Stimulated activated CD8-positive, alpha-beta memory T cell treated with anti-CD3 and anti-CD28 coated beads, Interleukin-4, amount 100 ng/mL, for 48 hours (primary cell): Measurements from ENCODE around the gene MAD2L1BP.
"Not testable (repeated sequence)": the region's sequence is repeated elsewhere in the genome, so short reads cannot be mapped to it uniquely, and the experiment has no call there.

Experiments used
- DNase-seq: peaks from one replicate; pipeline ENCODE4 v3.0.0-alpha.2; 2020

Gene MAD2L1BP

GRCh38 chr6:43627008-43627825 is 8.4 kb upstream of the MAD2L1BP start:
- no peak for DNase-seq

- DNase-seq = peak; percentile 73
Observed at GRCh38 chr6:43628393-43629103, 7.1 kb upstream of the MAD2L1BP start.

- DNase-seq = peak; percentile 97
Observed at GRCh38 chr6:43629104-43629504, 6.5 kb upstream of the MAD2L1BP start, which contains the start of gene GTPBP2. TSS of gene GTPBP2 (minus strand) at chr6:43629264. CDS start at chr6:43629162, 102 bp downstream.

GRCh38 chr6:43629505-43630300 is 5.9 kb upstream of the MAD2L1BP start:
- DNase-seq = peak; percentile 94

- no peak for DNase-seq
Observed at GRCh38 chr6:43630980-43631619, 4.5 kb upstream of the MAD2L1BP start.

GRCh38 chr6:43633002-43633401 is 2.6 kb upstream of the MAD2L1BP start:
- DNase-seq = not testable (repeated sequence)

- no peak for DNase-seq
Observed at GRCh38 chr6:43634702-43635303, 837 bp upstream of the MAD2L1BP start.

GRCh38 chr6:43636308-43636659 is 644 bp downstream of the MAD2L1BP start:
- DNase-seq = no peak

- DNase-seq = no peak
Observed at GRCh38 chr6:43639984-43640800, 4.6 kb downstream of the MAD2L1BP start.

- DNase-seq = peak; percentile 80
Observed at GRCh38 chr6:43644940-43645612, 9.4 kb downstream of the MAD2L1BP start, which contains the start of gene RSPH9. TSS of gene RSPH9 (plus strand) at chr6:43645036. CDS start at chr6:43645099, 63 bp downstream.

GRCh38 chr6:43645613-43645964 is 9.9 kb downstream of the MAD2L1BP start:
- no peak for DNase-seq

- no peak for DNase-seq
Observed at GRCh38 chr6:43647613-43648012, 12.0 kb downstream of the MAD2L1BP start.

- no peak for DNase-seq
Observed at GRCh38 chr6:43648248-43648647, 12.6 kb downstream of the MAD2L1BP start.

- DNase-seq = not testable (repeated sequence)
Observed at GRCh38 chr6:43652822-43653221, 17.2 kb downstream of the MAD2L1BP start.

- no peak for DNase-seq
Observed at GRCh38 chr6:43657221-43657802, 21.7 kb downstream of the MAD2L1BP start.

- DNase-seq = no peak
Observed at GRCh38 chr6:43658161-43658560, 22.5 kb downstream of the MAD2L1BP start.

- DNase-seq = not testable (repeated sequence)
Observed at GRCh38 chr6:43662948-43663347, 27.3 kb downstream of the MAD2L1BP start.

GRCh38 chr6:43665376-43665775 is 29.7 kb downstream of the MAD2L1BP start:
- no peak for DNase-seq

- no peak for DNase-seq
Observed at GRCh38 chr6:43666196-43666920, 30.7 kb downstream of the MAD2L1BP start.
